Hematopoietic multipotent progenitor cell treated with erythropoietin and hydrocortisone succinate and interleukin-3 and kit ligand, for 4 days (in vitro differentiated cells): ENCODE measurements around the gene KLRC1.
"Not testable (repeated sequence)": the region's sequence is repeated elsewhere in the genome, so short reads cannot be mapped to it uniquely, and the experiment has no call there.

Experiments
- DNase-seq: peaks from one replicate; pipeline ENCODE4 v3.0.0-alpha.2; 2015

KLRC1 gene

DNA sequence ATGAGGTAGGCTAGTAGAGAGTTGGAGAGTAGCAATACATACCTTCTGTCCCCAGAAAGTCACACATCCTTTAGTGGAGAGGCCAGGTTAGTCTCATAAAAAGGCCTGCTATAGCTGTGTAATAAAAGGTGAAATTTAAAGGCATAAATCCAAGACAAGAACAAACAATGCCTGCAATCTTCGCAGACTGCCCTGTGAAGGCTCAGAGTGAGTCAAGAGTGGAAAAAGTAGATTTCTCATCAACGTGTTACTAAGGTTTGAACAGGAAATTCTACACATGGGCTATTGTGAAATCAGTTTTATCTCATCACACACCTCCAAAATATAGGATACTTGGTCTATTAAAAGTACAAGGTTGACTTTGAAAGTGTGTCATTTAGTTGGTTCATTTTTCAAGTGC lies at the start of gene KLRC1:
Gene KLRC1, minus strand, starts transcription at position 222 of the 400 bp plus-strand sequence. CDS start 2,221 bp downstream, outside the sequence.
- DNase-seq = no peak

GRCh38 chr12:10501030-10501429 lies 47.9 kb upstream of the KLRC1 start:
- peak; percentile 24 for DNase-seq

DNA sequence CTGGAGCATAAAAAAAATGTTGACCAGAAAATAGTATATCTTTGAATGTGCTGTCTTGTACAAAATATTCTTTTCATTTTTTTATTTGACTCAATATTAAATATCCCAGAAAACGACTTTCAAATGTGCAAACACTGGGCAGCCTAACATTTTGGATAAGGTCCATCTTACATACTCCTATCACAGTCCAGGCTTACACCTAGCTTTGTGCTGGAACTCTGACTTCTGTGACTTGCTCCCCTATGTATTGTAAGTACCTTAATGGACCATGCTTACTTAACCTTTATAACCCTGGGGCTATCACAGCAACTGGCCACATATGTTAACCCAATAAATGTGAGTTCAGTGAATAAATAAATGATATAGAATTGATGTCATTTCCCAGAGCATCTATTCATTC lies 44.9 kb upstream of the KLRC1 start:
- DNase-seq = no peak

GRCh38 chr12:10497602-10498001 lies 44.4 kb upstream of the KLRC1 start:
- no peak for DNase-seq

- DNase-seq = no peak
Observed at GRCh38 chr12:10491766-10492165, 38.6 kb upstream of the KLRC1 start.

DNA sequence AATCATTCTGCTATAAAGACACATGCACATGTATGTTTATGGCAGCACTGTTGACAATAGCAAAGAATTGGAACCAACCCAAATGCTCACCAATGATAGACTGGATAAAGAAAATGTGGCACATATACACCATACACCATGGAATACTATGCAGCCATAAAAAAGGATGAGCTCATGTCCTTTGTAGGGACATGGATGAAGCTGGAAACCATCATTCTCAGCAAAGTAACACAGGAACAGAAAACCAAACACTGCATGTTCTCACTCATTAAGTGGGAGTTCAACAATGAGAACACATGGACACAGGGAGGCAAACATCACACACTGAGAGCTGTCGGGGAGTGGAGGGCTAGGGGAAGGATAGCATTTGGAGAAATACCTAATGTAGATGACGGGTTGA lies 34.2 kb upstream of the KLRC1 start:
- DNase-seq = not testable (repeated sequence)

DNA sequence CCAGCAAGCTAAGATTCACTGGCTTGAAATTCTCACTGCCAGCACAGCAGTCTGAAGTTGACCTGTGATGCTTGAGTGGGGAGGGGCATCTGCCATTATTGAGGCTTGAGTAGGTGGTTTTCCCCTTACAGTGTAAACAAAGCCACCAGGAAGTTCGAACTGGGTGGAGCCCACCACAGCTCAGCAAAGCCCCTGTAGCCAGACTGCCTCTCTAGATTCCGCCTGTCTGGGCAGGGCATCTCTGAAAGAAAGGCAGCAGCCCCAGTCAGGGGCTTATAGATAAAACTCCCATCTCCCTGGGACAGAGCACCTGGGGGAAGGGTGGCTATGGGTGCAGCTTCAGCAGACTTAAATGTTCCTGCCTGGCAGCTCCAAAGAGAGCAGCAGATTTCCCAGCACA lies 28.7 kb upstream of the KLRC1 start:
- not testable (repeated sequence) for DNase-seq

DNA sequence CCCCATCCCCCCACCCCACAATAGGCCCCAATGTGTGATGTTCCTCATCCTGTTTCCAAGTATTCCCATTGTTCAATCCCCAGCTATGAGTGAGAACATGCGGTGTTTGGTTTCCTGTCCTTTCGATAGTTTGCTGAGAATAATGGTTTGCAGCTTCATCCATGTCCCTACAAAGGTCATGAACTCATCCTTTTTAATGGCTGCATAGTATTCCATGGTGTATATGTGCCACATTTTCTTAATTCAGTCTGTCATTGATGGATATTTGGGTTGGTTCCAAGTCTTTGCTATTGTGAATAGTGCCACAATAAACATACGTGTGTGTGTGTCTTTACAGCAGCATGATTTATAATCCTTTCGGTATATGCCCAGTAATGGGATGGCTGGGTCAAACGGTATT lies 19.6 kb upstream of the KLRC1 start:
- not testable (repeated sequence) for DNase-seq

DNA sequence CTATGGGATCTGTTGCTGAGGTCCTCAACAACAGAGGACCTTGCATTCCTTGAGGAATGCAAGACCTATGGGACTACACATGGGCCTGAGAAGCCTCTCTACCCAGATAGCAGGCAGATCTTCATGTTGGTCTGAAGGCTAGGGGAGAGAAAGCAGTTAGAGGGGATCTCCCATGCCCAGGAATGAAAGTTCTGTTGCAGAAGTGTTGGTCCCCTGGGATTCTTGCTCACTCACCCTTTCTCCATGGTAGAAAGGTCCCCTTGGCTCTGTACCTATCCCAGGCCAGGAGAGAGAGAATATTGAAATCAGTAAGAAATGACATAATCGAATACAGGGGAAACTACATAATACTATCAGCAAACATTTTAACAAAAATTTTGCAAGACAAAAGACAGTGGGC lies 16.5 kb upstream of the KLRC1 start:
- no peak for DNase-seq

DNA sequence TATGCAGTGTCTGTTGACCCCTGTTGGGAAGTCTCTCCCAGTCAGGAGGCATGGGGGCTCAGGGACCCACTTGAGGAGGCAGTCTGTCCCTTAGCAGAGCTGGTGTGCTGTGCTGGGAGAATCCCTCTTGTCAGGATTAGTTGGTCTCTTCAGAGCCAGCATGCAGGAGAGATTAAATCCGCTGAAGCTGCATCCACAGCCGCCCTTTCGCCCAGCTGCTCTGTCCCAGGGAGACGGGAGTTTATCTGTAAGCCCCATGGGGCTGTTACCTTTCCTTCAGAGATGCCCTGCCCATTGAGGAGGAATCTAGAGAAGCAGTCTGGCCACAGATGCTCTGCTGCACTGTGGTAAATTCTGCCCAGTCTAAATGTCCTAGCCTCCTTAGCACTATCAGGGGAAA lies 13.1 kb upstream of the KLRC1 start:
- DNase-seq = no peak

DNA sequence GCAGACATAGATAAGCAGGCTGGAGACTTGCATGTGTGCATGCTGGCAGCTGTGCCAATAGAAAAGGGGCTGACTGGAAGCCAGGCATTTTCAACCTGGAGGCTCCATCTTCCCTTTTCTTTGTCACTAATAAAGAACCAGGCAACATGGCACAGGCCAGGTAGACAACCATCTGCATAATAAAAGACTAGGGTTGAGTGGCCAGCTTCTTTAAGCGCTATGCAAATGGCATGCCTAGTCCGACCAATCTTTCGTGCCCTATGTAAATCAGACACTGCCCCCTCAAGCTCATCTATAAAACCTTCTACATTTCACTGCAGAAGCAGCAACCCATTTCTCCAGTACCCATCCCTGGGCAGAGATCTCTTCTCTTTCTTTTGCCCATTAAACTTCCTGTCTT lies 4.6 kb upstream of the KLRC1 start:
- peak; percentile 2 for DNase-seq

DNA sequence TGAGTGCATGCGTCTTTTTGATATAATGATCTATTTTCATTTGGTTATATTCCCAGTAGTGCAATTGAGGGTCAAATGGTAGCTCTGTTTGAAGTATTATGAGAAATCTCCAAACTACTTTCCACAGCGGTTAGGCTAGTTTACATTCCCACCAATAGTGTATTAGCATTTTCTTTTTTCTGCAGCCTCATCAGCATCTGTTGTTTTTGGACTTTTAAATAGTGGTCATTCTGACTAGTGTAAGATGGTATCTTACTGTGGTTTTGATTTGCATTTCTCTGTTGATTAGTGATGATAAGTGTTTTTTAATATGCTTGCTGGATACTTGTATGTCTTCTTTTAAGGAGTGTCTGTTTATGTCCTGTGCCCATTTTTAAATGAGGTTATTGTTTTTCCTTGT lies 3.7 kb upstream of the KLRC1 start:
- DNase-seq = no peak

DNA sequence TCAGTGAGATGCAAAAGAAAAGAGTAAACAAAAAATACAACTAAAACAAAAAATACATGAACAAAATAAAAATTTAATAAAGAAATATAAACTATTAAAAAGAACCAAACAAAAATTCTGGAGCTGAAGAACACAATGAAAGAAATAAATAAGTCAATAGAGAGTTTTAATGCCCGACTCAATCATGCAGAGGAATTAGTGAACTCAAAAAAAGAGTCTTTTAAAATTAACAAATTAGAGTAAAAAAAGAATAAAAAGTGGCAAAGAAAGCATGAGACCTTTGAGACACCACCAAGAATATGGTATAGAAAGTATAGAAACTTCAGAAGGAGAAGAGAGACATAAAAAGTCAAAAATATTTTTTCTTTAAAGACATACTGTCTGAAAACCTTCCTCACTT lies 2.6 kb upstream of the KLRC1 start:
- no peak for DNase-seq

DNA sequence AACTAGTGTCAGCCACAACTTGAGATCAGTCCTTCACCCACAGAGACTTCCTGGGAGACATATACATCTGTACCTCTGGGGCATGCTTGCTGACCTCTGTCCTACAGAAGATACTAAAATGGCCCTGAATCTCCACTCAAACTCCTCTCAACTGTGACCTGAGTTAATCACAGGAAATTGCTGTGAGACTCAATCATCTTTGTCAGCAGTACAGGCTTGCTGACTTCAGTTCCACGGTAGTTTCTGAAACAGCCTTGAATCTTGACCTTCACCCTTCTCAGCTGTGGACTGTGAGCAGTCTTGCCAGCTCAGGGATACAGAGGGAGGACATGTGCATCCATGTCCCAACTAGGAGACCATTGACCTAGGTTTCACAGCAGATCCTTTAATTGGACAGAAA lies 1.4 kb upstream of the KLRC1 start:
- no peak for DNase-seq

DNA sequence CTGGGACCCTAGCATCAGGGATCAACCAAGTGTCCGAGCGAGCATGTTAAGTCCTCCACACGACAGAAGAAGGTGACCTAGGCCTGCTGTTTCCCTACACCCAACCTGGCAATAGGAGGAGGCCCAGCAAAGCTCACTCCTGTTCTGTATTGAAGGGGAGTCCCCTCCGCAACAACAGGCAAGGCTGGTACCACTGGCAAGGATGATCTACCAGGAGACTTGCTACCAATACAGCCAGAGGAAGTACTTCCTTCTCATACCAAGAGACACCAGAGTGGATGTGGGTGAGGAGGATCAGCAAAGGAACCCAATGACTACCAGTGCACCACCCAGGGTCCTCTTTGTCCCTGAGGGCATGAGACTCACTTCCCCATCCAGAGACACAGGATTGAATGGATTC lies 4.9 kb downstream of the KLRC1 start:
- no peak for DNase-seq

DNA sequence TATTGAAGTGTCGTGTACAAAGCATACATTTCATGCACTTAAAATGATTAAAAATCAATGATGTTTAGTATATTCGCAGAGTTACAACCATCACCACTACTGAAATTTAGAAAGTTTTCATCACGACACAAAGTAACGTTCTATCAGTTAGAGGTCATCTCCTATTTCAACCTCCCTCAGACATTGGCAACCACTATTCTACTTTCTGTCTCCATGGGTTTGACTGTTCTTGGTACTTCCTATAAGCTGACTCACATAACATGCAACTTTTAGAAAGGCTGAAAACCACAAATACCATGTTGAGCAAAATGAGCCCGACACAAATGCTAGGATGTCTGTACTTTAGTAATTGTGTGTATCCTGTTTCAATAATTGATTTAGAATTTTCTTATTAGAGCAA lies 7.1 kb downstream of the KLRC1 start:
- DNase-seq = not testable (repeated sequence)

DNA sequence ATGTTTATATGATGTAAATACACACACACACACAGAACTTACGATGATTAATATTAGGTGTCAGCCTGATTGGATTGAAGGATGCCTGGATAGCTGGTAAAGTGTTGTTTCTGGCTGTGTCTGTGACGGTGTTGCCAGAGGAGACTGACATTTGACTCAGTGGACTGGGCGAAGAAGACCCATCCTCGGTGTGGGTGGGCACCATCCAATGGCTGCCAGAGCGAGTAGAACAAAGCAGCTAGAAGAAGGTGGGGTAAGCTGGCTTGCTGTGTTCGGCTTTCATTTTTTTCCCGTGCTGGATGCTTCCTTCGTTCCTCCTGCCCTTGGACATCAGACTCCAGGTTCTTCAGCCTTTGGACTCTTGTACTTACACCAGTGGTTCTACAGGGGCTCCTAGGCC lies 12.0 kb downstream of the KLRC1 start:
- DNase-seq = not testable (repeated sequence)

DNA sequence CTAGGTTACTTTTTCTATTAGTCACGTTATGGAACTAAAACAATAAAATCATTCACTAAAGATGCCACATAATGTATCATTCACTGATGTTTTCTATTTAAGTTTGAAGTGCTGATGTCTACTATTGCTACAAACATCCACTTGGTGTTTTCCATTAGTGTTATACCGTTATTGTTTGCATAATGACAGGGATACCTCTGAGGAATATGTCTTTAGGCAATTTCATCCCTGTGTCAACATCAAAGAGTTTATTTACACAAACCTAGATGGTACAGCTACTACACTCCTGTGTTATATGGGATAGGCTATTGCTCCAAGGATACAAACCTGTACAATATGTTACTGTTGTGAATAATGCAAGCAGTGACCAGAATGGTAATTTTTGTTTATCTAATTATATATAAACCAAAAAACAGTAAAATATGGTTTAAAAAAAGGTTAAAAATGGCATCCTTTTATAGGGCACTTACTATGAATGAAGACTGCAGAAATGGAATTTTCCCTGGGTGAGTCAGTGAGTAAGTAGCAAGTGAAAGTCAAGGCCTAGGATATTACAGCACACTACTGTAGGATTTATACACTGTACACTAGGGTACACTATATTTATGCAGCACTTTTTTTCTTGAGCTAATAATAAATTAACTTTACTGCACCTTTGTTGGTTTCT lies 13.4 kb downstream of the KLRC1 start:
- not testable (repeated sequence) for DNase-seq

DNA sequence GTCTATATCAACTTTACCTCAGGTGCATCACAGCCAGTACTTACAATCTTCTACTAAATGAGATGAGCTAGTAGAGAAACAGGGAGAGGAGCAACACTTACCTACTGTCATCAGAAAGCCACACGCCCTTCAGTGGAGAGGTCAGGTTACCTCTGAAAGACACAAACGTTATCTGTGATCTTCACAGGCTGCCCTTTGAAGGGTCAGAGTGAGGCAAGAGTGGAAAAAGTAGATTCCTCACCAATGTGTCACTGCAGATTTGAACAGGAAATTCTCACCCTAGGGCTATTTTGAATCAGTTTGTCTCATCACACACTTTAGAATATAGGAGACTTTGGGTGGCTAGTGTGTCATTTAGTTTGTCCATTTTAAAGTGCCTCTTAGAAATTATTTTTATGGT lies 15.6 kb downstream of the KLRC1 start:
- DNase-seq = not testable (repeated sequence)

DNA sequence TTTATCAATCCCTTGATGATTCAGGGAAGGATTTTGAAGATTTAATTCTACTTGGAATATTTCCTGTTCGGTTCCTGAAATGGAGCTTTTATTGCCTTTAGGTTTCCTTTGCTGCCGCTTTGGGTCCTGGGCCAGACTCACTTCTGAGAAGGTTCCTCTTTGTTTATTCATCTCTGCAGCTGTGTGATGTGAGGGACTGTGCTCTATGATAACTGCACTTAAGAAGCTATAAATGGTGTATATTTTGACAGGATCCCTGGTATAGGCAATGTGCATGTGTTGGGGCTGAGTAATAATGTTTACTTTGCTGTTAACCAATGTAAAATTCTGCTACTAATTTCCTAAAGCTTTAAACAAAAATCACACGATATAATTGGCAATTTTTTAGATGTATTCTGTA lies 17.4 kb downstream of the KLRC1 start, which contains the start of gene KLRC2:
Gene KLRC2, minus strand, starts transcription at position 195 of the 400 bp plus-strand sequence. Its CDS starts 24 bp downstream, at position 171.
- DNase-seq = peak; percentile 58

GRCh38 chr12:10430623-10431022 lies 22.6 kb downstream of the KLRC1 start:
- DNase-seq = not testable (repeated sequence)

DNA sequence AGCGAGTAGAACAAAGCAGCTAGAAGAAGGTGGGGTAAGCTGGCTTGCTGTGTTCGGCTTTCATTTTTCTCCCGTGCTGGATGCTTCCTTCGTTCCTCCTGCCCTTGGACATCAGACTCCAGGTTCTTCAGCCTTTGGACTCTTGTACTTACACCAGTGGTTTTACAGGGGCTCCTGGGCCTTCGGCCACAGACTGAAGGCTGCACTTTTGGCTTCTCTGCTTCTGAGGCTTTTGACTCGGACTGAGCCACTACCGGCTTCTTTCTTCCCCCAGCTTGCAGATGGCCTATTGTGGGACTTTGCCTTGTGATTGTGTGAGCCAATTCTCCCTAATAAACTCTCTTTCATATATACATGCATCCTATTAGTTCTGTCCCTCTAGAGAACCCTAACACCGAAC lies 27.2 kb downstream of the KLRC1 start:
- not testable (repeated sequence) for DNase-seq

GRCh38 chr12:10424260-10424899 lies 28.8 kb downstream of the KLRC1 start:
- not testable (repeated sequence) for DNase-seq

DNA sequence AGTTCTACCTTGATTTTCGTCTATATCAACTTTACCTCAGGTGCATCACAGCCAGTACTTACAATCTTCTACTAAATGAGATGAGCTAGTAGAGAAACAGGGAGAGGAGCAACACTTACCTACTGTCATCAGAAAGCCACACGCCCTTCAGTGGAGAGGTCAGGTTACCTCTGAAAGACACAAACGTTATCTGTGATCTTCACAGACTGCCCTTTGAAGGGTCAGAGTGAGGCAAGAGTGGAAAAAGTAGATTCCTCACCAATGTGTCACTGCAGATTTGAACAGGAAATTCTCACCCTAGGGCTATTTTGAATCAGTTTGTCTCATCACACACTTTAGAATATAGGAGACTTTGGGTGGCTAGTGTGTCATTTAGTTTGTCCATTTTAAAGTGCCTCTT lies 31.0 kb downstream of the KLRC1 start:
- not testable (repeated sequence) for DNase-seq

DNA sequence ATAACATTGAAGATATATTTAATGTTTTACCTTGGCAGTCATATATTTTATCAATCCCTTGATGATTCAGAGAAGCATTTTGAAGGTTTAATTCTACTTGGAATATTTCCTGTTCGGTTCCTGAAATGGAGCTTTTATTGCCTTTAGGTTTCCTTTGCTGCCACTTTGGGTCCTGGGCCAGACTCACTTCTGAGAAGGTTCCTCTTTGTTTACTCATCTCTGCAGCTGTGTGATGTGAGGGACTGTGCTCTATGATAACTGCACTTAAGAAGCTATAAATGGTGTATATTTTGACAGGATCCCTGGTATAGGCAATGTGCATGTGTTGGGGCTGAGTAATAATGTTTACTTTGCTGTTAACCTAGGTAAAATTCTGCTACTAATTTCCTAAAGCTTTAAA lies 32.8 kb downstream of the KLRC1 start, which contains the start of gene KLRC3:
Gene KLRC3, minus strand, starts transcription at position 262 of the 400 bp plus-strand sequence. Its CDS starts 45 bp downstream, at position 217.
- DNase-seq = not testable (repeated sequence)
